ENCODE measurements around the gene TMEM14A. TPM values are rescaled to one million over a fixed set of nuclear protein-coding genes. Genes with fewer than 3 reads are reported as not detected.

TMEM14A gene
- total RNA-seq (10 to 100 TPM; 23.7 to 33.4 TPM), polyA plus RNA-seq (ENCODE audit: insufficient read depth, low read depth, low replicate concordance) (27.4 TPM)
- long read RNA-seq, donor 1, transcript TMEM14A-201 (5 exons, 992 nt) = major isoform, 61 of 61 reads
- long read RNA-seq, donor 1, partial matches to known transcripts = 0 of 61 reads
- long read RNA-seq, donor 1, other reads (novel, unspliced or antisense) = 0 of 61 reads
- long read RNA-seq, donor 2, transcript TMEM14A-201 (5 exons, 992 nt) = major isoform, 28 of 35 reads
- long read RNA-seq, donor 2, partial matches to known transcripts = 7 of 35 reads
- long read RNA-seq, donor 2, other reads (novel, unspliced or antisense) = 0 of 35 reads

- Histone ChIP-seq H3K4me3 (peak within 1 kb of the TSS; percentile 62 to 70), H3K36me3 (ENCODE audit: low read depth, missing control alignments) (no peaks in the 10 kb centered on the region), H3K4me1 (peaks cover 9% of the 10 kb centered on the region), H3K27me3 (no peaks in the 10 kb centered on the region), H3K27ac (peak within 1 kb of the TSS in 1 of 2 donors; percentile 54), H3K9me3 (no peaks in the 10 kb centered on the region)
- intact Hi-C loops (cut with DNase I; ENCODE audit: low total_unique reads) = no loop called here
- peak; percentile 95 for DNase-seq
- 0 to 3% methylated on average over 8 to 42 of the region's 42 CpGs for WGBS, 2 donors
- no peak for TF ChIP-seq POLR2A (IDR thresholded peaks at IDR 0.05)
- TF ChIP-seq CTCF (IDR thresholded peaks at IDR 0.05) = no peak
Observed at GRCh38 chr6:52670502-52671409, at the start of gene TMEM14A. Gene TMEM14A, plus strand, starts transcription at chr6:52671113. Its CDS starts 5,990 bp downstream, at chr6:52677103.

- H3K4me3 ChIP-seq = no peak overlapping the region
- 58 to 91% methylated on average over 1 of the region's 1 CpG for WGBS, 2 donors
- TF ChIP-seq POLR2A (IDR thresholded peaks at IDR 0.05) = no peak
- no peak for TF ChIP-seq CTCF (IDR thresholded peaks at IDR 0.05)
- no peaks in the 10 kb centered on the region for H3K9me3 ChIP-seq
- intact Hi-C loops (cut with DNase I; ENCODE audit: low total_unique reads) = no loop called here
- no peak for DNase-seq
- H3K4me1 ChIP-seq = no peaks in the 10 kb centered on the region
- H3K27me3 ChIP-seq = no peaks in the 10 kb centered on the region
- no peak overlapping the region for H3K27ac ChIP-seq
- no peaks in the 10 kb centered on the region for H3K36me3 ChIP-seq (ENCODE audit: low read depth, missing control alignments)
Observed at GRCh38 chr6:52621631-52622030, 49.3 kb upstream of the TMEM14A start.

GRCh38 chr6:52622810-52623209 is 48.1 kb upstream of the TMEM14A start:
- WGBS, 2 donors = 91 to 95% methylated on average over 2 of the region's 2 CpGs
- intact Hi-C loops (cut with DNase I; ENCODE audit: low total_unique reads) = no loop called here

GRCh38 chr6:52632011-52632410 is 38.9 kb upstream of the TMEM14A start:
- H3K4me3 ChIP-seq = no peak overlapping the region
- intact Hi-C loops (cut with DNase I; ENCODE audit: low total_unique reads) = no loop called here
- TF ChIP-seq CTCF (IDR thresholded peaks at IDR 0.05) = no peak
- TF ChIP-seq POLR2A (IDR thresholded peaks at IDR 0.05) = no peak
- no peak for DNase-seq
- H3K4me1 ChIP-seq = no peaks in the 10 kb centered on the region
- H3K9me3 ChIP-seq = no peaks in the 10 kb centered on the region
- no peaks in the 10 kb centered on the region for H3K27me3 ChIP-seq
- no peaks in the 10 kb centered on the region for H3K36me3 ChIP-seq (ENCODE audit: low read depth, missing control alignments)
- 92 to 100% methylated on average over 1 of the region's 1 CpG for whole genome bisulfite sequencing, 2 donors
- H3K27ac ChIP-seq = no peak overlapping the region

More at GRCh38 chr6:52622810-52623209, 48.1 kb upstream of the TMEM14A start:
- H3K27ac ChIP-seq = no peak overlapping the region
- no peaks in the 10 kb centered on the region for H3K36me3 ChIP-seq (ENCODE audit: low read depth, missing control alignments)
- H3K4me3 ChIP-seq = no peak overlapping the region
- no peak for DNase-seq
- TF ChIP-seq CTCF (IDR thresholded peaks at IDR 0.05) = no peak
- TF ChIP-seq POLR2A (IDR thresholded peaks at IDR 0.05) = no peak
- H3K4me1 ChIP-seq = no peaks in the 10 kb centered on the region
- H3K9me3 ChIP-seq = no peaks in the 10 kb centered on the region
- no peaks in the 10 kb centered on the region for H3K27me3 ChIP-seq

Measured in testis (tissue), 5 donors.